ENCODE results near the gene KRTAP4-8. TPM values are rescaled to one million over a fixed set of nuclear protein-coding genes. Genes with fewer than 3 reads are reported as not detected.

KRTAP4-8 gene
- total RNA-seq, 4 donors from 2014 or later: 4.4 to 15.2 (median 13.6) TPM; not detected in 1

- DNase-seq (ENCODE audit: low spot score in 2 of 2): no peak
- Histone ChIP-seq H3K4me1 (no peaks in the 10 kb centered on the region), H3K27me3 (peaks cover 9% of the 10 kb centered on the region), H3K4me3 (no peak overlapping the region), H3K9me3 (no peaks in the 10 kb centered on the region), H3K36me3 (no peaks in the 10 kb centered on the region), H3K27ac (no peak overlapping the region)
- WGBS: 69% methylated on average over 2 of the region's 2 CpGs
- TF ChIP-seq POLR2AphosphoS5 (IDR thresholded peaks at IDR 0.05): no peak
- TF ChIP-seq CTCF (IDR thresholded peaks at IDR 0.05): no peak
- TF ChIP-seq POLR2A (IDR thresholded peaks at IDR 0.05): no peak
- no peak for TF ChIP-seq EP300 (IDR thresholded peaks at IDR 0.05)
These were observed 48.8 kb downstream of the KRTAP4-8 start for GRCh38 chr17:41049110-41049509.

GRCh38 chr17:41048441-41048840 lies 49.5 kb downstream of the KRTAP4-8 start:
- H3K27ac ChIP-seq: no peak overlapping the region
- WGBS: 65% methylated on average over 7 of the region's 7 CpGs
- H3K4me1 ChIP-seq: no peaks in the 10 kb centered on the region
- no peak for DNase-seq (ENCODE audit: low spot score in 2 of 2)
- H3K27me3 ChIP-seq: peaks cover 9% of the 10 kb centered on the region
- H3K9me3 ChIP-seq: no peaks in the 10 kb centered on the region
- TF ChIP-seq POLR2A (IDR thresholded peaks at IDR 0.05) (no peak), POLR2AphosphoS5 (IDR thresholded peaks at IDR 0.05) (no peak), CTCF (IDR thresholded peaks at IDR 0.05) (no peak), EP300 (IDR thresholded peaks at IDR 0.05) (no peak)
- no peak overlapping the region for H3K4me3 ChIP-seq
- H3K36me3 ChIP-seq: no peaks in the 10 kb centered on the region

Other genes starting within 250 kb of the KRTAP4-8 start
- gene KRT12, start 230.9 kb downstream of the KRTAP4-8 start, total RNA-seq: not detected
- under 1 TPM in 1 of 4 donors, not detected in 3; 0.60 TPM for gene KRT20, start 212.9 kb downstream of the KRTAP4-8 start, total RNA-seq
- 100 to 1,000 TPM in 3 of 4 donors, 10 to 100 TPM in 1; 84.6 to 310 (median 217) TPM for gene KRT23, start 160.5 kb downstream of the KRTAP4-8 start, total RNA-seq
- gene KRT39, start 131.2 kb downstream of the KRTAP4-8 start, total RNA-seq: 10 to 100 TPM in 1 of 4 donors, 1 to 10 TPM in 1, not detected in 2; 2.5 to 13.3 TPM
- 10 to 100 TPM in 1 of 4 donors, 1 to 10 TPM in 1, under 1 TPM in 1, not detected in 1; 0.98 to 12.5 (median 3.9) TPM for gene KRT40, start 113.8 kb downstream of the KRTAP4-8 start, total RNA-seq
- gene KRTAP3-3, start 104.0 kb downstream of the KRTAP4-8 start, total RNA-seq: 10 to 100 TPM in 1 of 4 donors, 1 to 10 TPM in 1, not detected in 2; 2.8 to 22.9 TPM
- 10 to 100 TPM in 2 of 4 donors, 1 to 10 TPM in 1, not detected in 1; 8.0 to 42.6 (median 23.7) TPM for gene KRTAP3-2, start 98.2 kb downstream of the KRTAP4-8 start, total RNA-seq
- 10 to 100 TPM in 2 of 4 donors, 1 to 10 TPM in 1, not detected in 1; 5.6 to 95.2 (median 15.5) TPM for gene KRTAP3-1, start 89.0 kb downstream of the KRTAP4-8 start, total RNA-seq
- gene KRTAP1-5, start 70.9 kb downstream of the KRTAP4-8 start, total RNA-seq: 100 to 1,000 TPM in 1 of 4 donors, 10 to 100 TPM in 2, 1 to 10 TPM in 1; 1.6 to 199 (median 40.4) TPM
- gene KRTAP1-4, start 67.9 kb downstream of the KRTAP4-8 start, total RNA-seq: 1 to 10 TPM in 1 of 4 donors, not detected in 3; 3.2 TPM
- 100 to 1,000 TPM in 1 of 4 donors, 10 to 100 TPM in 2, not detected in 1; 10.7 to 140 (median 28.7) TPM for gene KRTAP1-3, start 63.3 kb downstream of the KRTAP4-8 start, total RNA-seq
- 100 to 1,000 TPM in 1 of 4 donors, 10 to 100 TPM in 1, 1 to 10 TPM in 1, not detected in 1; 9.9 to 165 (median 46.0) TPM for gene KRTAP1-1, start 56.7 kb downstream of the KRTAP4-8 start, total RNA-seq
- 100 to 1,000 TPM in 1 of 4 donors, 10 to 100 TPM in 2, not detected in 1; 20.1 to 128 (median 37.2) TPM for gene KRTAP2-1, start 50.8 kb downstream of the KRTAP4-8 start, total RNA-seq
- 10 to 100 TPM in 2 of 4 donors, 1 to 10 TPM in 1, not detected in 1; 8.2 to 41.6 (median 25.3) TPM for gene KRTAP2-2, start 42.9 kb downstream of the KRTAP4-8 start, total RNA-seq
- gene KRTAP2-3, start 38.0 kb downstream of the KRTAP4-8 start, total RNA-seq: 10 to 100 TPM in 1 of 4 donors, under 1 TPM in 1, not detected in 2; 0.64 to 10.8 TPM
- gene KRTAP2-4, start 32.3 kb downstream of the KRTAP4-8 start, total RNA-seq: 10 to 100 TPM in 2 of 4 donors, 1 to 10 TPM in 1, not detected in 1; 6.5 to 76.9 (median 13.4) TPM
- gene KRTAP4-7, start 14.0 kb downstream of the KRTAP4-8 start, total RNA-seq: 10 to 100 TPM in 1 of 4 donors, 1 to 10 TPM in 2, not detected in 1; 7.9 to 50.0 (median 8.5) TPM
- gene KRTAP4-16, start 4.1 kb upstream of the KRTAP4-8 start, total RNA-seq: not detected
- 10 to 100 TPM in 3 of 4 donors, not detected in 1; 10.1 to 58.8 (median 13.1) TPM for gene KRTAP4-9, start 7.2 kb upstream of the KRTAP4-8 start, total RNA-seq
- 10 to 100 TPM in 1 of 4 donors, 1 to 10 TPM in 2, not detected in 1; 4.3 to 23.4 (median 5.6) TPM for gene KRTAP4-11, start 20.2 kb upstream of the KRTAP4-8 start, total RNA-seq
- 10 to 100 TPM in 1 of 4 donors, 1 to 10 TPM in 2, not detected in 1; 6.1 to 54.5 (median 8.3) TPM for gene KRTAP4-12, start 26.0 kb upstream of the KRTAP4-8 start, total RNA-seq
- gene KRTAP4-6, start 42.4 kb upstream of the KRTAP4-8 start, total RNA-seq: 10 to 100 TPM in 2 of 4 donors, 1 to 10 TPM in 1, not detected in 1; 9.0 to 45.0 (median 13.0) TPM
- gene KRTAP4-5, start 51.7 kb upstream of the KRTAP4-8 start, total RNA-seq: 10 to 100 TPM in 1 of 4 donors, 1 to 10 TPM in 2, not detected in 1; 1.1 to 19.2 (median 2.2) TPM
- gene KRTAP4-4, start 62.6 kb upstream of the KRTAP4-8 start, total RNA-seq: 10 to 100 TPM in 2 of 4 donors, 1 to 10 TPM in 1, not detected in 1; 7.7 to 81.7 (median 24.6) TPM
- gene KRTAP4-3, start 70.1 kb upstream of the KRTAP4-8 start, total RNA-seq: 10 to 100 TPM in 2 of 4 donors, 1 to 10 TPM in 1, not detected in 1; 9.0 to 35.4 (median 16.4) TPM
- 10 to 100 TPM in 3 of 4 donors, not detected in 1; 16.1 to 86.3 (median 16.3) TPM for gene KRTAP4-2, start 80.1 kb upstream of the KRTAP4-8 start, total RNA-seq
- 10 to 100 TPM in 2 of 4 donors, 1 to 10 TPM in 1, not detected in 1; 4.2 to 51.7 (median 16.7) TPM for gene KRTAP4-1, start 86.8 kb upstream of the KRTAP4-8 start, total RNA-seq
- 1 to 10 TPM in 1 of 4 donors, not detected in 3; 1.1 TPM for gene KRTAP9-1, start 91.7 kb upstream of the KRTAP4-8 start, total RNA-seq
- gene KRTAP9-2, start 128.5 kb upstream of the KRTAP4-8 start, total RNA-seq: 100 to 1,000 TPM in 1 of 4 donors, 10 to 100 TPM in 2, not detected in 1; 36.3 to 127 (median 60.8) TPM
- 100 to 1,000 TPM in 1 of 4 donors, 10 to 100 TPM in 2, not detected in 1; 29.0 to 178 (median 61.4) TPM for gene KRTAP9-3, start 134.3 kb upstream of the KRTAP4-8 start, total RNA-seq
- 10 to 100 TPM in 3 of 4 donors, not detected in 1; 27.1 to 89.8 (median 46.6) TPM for gene KRTAP9-8, start 139.9 kb upstream of the KRTAP4-8 start, total RNA-seq
- gene KRTAP9-4, start 151.5 kb upstream of the KRTAP4-8 start, total RNA-seq: 100 to 1,000 TPM in 1 of 4 donors, 10 to 100 TPM in 2, not detected in 1; 18.8 to 103 (median 50.1) TPM
- 10 to 100 TPM in 3 of 4 donors, not detected in 1; 14.3 to 53.1 (median 23.9) TPM for gene KRTAP9-9, start 157.2 kb upstream of the KRTAP4-8 start, total RNA-seq
- 1 to 10 TPM in 1 of 4 donors, under 1 TPM in 1, not detected in 2; 0.52 to 7.1 TPM for gene KRTAP9-6, start 167.2 kb upstream of the KRTAP4-8 start, total RNA-seq
- gene KRTAP9-7, start 177.6 kb upstream of the KRTAP4-8 start, total RNA-seq: 10 to 100 TPM in 1 of 4 donors, 1 to 10 TPM in 1, not detected in 2; 10.0 to 20.3 TPM
- 1 to 10 TPM in 2 of 4 donors, under 1 TPM in 1, not detected in 1; 0.85 to 3.4 (median 2.2) TPM for gene KRTAP29-1, start 204.7 kb upstream of the KRTAP4-8 start, total RNA-seq
- gene KRTAP16-1, start 211.2 kb upstream of the KRTAP4-8 start, total RNA-seq: 10 to 100 TPM in 1 of 4 donors, 1 to 10 TPM in 2, not detected in 1; 2.2 to 22.0 (median 4.0) TPM
- 10 to 100 TPM in 2 of 4 donors, 1 to 10 TPM in 1, not detected in 1; 8.0 to 81.5 (median 24.2) TPM for gene KRTAP17-1, start 217.6 kb upstream of the KRTAP4-8 start, total RNA-seq

All from suprapubic skin (tissue), 4 donors.